GM23338 (cell line): ENCODE data around the gene DNAI1. TPM values are rescaled to one million over a fixed set of nuclear protein-coding genes. Genes with fewer than 3 reads are reported as not detected.

Source experiments
- ATAC-seq: fragments of 200-7000 bp; cut with Tn5 transposase; 3 replicates; pipeline ENCODE4 v1.9.1; 2020
- DNase-seq: peaks from one replicate; pipeline ENCODE4 v3.0.0-alpha.2; 2015; ENCODE audit warnings: low spot score
- H2AFZ ChIP-seq: fragments of 200-600 bp; sonication (generic); 2 replicates; pipeline ENCODE4 v1.8.0; 2016; ENCODE audit warnings: antibody characterized with exemption, mild to moderate bottlenecking, moderate library complexity
- H3F3A ChIP-seq: fragments of 200-600 bp; sonication (generic); replicated peaks from 2 replicates; pipeline ENCODE4 v1.8.0; 2017; ENCODE audit warnings: antibody characterized with exemption, mixed run types, low read depth
- H3K27ac ChIP-seq: fragments of 200-600 bp; sonication (generic); 2 replicates; pipeline ENCODE4 v1.6.1; 2016; ENCODE audit warnings: low read depth
- H3K27me3 ChIP-seq: fragments of 200-600 bp; sonication (generic); 2 replicates; pipeline ENCODE4 v1.8.0; 2016; ENCODE audit warnings: mild to moderate bottlenecking, mixed run types, moderate library complexity; ENCODE audit not compliant: insufficient read depth
- H3K36me3 ChIP-seq: fragments of 200-600 bp; sonication (generic); 2 replicates; pipeline ENCODE4 v1.8.0; 2016; ENCODE audit warnings: mild to moderate bottlenecking; ENCODE audit not compliant: insufficient read depth
- H3K4me1 ChIP-seq: fragments of 200-600 bp; sonication (generic); 2 replicates; pipeline ENCODE4 v1.8.0; 2016; ENCODE audit warnings: mild to moderate bottlenecking, moderate library complexity; ENCODE audit not compliant: insufficient read depth
- H3K4me2 ChIP-seq: fragments of 200-600 bp; sonication (generic); 2 replicates; pipeline ENCODE4 v1.7.1; 2017; ENCODE audit warnings: mixed run types
- H3K4me3 ChIP-seq: fragments of 200-600 bp; sonication (generic); 2 replicates; pipeline ENCODE4 v1.6.1; 2016; ENCODE audit warnings: mixed run types
- H3K79me2 ChIP-seq: fragments of 200-600 bp; sonication (generic); replicated peaks from 2 replicates; pipeline ENCODE4 v1.8.0; 2017; ENCODE audit warnings: mild to moderate bottlenecking; ENCODE audit not compliant: insufficient read depth
- H3K9me2 ChIP-seq: fragments of 200-600 bp; sonication (generic); 2 replicates; pipeline ENCODE4 v1.8.0; 2017; ENCODE audit not compliant: insufficient read depth
- H4K20me1 ChIP-seq: fragments of 200-600 bp; sonication (generic); replicated peaks from 2 replicates; pipeline ENCODE4 v1.8.0; 2017; ENCODE audit warnings: mild to moderate bottlenecking; ENCODE audit not compliant: insufficient read depth
- H3K27ac Mint-ChIP-seq: 2 replicates; pipeline ENCODE4 v1.8.0; 2020; ENCODE audit warnings: inconsistent platforms, mild to moderate bottlenecking, moderate library complexity, mixed read lengths
- H3K27me3 Mint-ChIP-seq: 3 replicates; pipeline ENCODE4 v1.8.0; 2022; ENCODE audit warnings: low read depth, mild to moderate bottlenecking, moderate library complexity, mixed read lengths, inconsistent platforms; ENCODE audit not compliant: insufficient read depth, poor library complexity
- H3K36me3 Mint-ChIP-seq: 3 replicates; pipeline ENCODE4 v1.8.0; 2021; ENCODE audit warnings: low read depth, mild to moderate bottlenecking, inconsistent platforms, moderate library complexity, mixed read lengths
- H3K4me1 Mint-ChIP-seq: 3 replicates; pipeline ENCODE4 v1.8.0; 2020; ENCODE audit warnings: mild to moderate bottlenecking, inconsistent platforms, mixed read lengths
- H3K4me3 Mint-ChIP-seq: 3 replicates; pipeline ENCODE4 v1.8.0; 2021; ENCODE audit warnings: moderate library complexity, mild to moderate bottlenecking, inconsistent platforms, mixed read lengths
- H3K9me3 Mint-ChIP-seq: 3 replicates; pipeline ENCODE4 v1.8.0; 2020; ENCODE audit warnings: moderate library complexity, mild to moderate bottlenecking, inconsistent platforms, mixed read lengths
- CREB1 ChIP-seq: fragments of 250-450 bp; sonication (Bioruptor Pico); IDR thresholded peaks from 2 replicates; pipeline ENCODE4 v1.5.0; 2020; ENCODE audit warnings: low read depth, mild to moderate bottlenecking, moderate library complexity
- EZH2 ChIP-seq: fragments of 200-600 bp; sonication (generic); IDR thresholded peaks from one replicate; pipeline ENCODE4 v1.8.0; 2017; ENCODE audit warnings: antibody characterized with exemption, mild to moderate bottlenecking, low read depth; ENCODE audit not compliant: unreplicated experiment
- EZH2phosphoT487 ChIP-seq: fragments of 200-600 bp; sonication (generic); IDR thresholded peaks from one replicate; pipeline ENCODE4 v1.8.1; 2018; ENCODE audit warnings: antibody characterized with exemption; ENCODE audit not compliant: unreplicated experiment
- JUNB ChIP-seq: IDR thresholded peaks from one replicate; pipeline ENCODE4 v1.6.1; 2016; ENCODE audit warnings: antibody characterized with exemption; ENCODE audit not compliant: unreplicated experiment
- NANOG ChIP-seq: IDR thresholded peaks from 2 replicates; pipeline ENCODE4 v1.6.1; 2016; ENCODE audit warnings: antibody characterized with exemption, borderline replicate concordance
- POLR2AphosphoS5 ChIP-seq: IDR thresholded peaks from 2 replicates; pipeline ENCODE4 v1.6.1; 2016; ENCODE audit warnings: antibody characterized with exemption, low read depth
- STAT1 ChIP-seq: IDR thresholded peaks from one replicate; pipeline ENCODE4 v1.6.1; 2016; ENCODE audit warnings: antibody characterized with exemption; ENCODE audit not compliant: unreplicated experiment
- ZNF114 ChIP-seq: fragments of 250-450 bp; sonication (Bioruptor Pico); IDR thresholded peaks from 2 replicates; pipeline ENCODE4 v1.5.0; 2020; ENCODE audit warnings: mild to moderate bottlenecking, moderate library complexity
- ZNF331 ChIP-seq: fragments of 250-450 bp; sonication (Bioruptor Pico); IDR thresholded peaks from 2 replicates; pipeline ENCODE4 v1.5.0; 2020; ENCODE audit warnings: low read depth, mild to moderate bottlenecking, moderate library complexity
- polyA plus RNA-seq: library from polyadenylated mRNA; unstranded; fragments of >200 nt; fragmentation: Nextera tagmentation; extraction: Ambion mirVana; gene quantifications from 2 replicates; pipeline ENCODE4 v1.2.1, GENCODE V29; 2016
- total RNA-seq: library from RNA; depleted of rRNA; stranded (reverse); fragments of >200 nt; shearing (Covaris generic); gene quantifications from 2 replicates; pipeline ENCODE4 v1.2.3, GENCODE V29; 2014
- TF ChIP-seq, protein P1 (sequence below): IDR thresholded peaks from 2 replicates; pipeline ENCODE4 v1.6.1; 2016; ENCODE audit warnings: antibody characterized with exemption
- TF ChIP-seq, protein P2 (sequence below): fragments of 250-450 bp; sonication (Bioruptor Pico); IDR thresholded peaks from 2 replicates; pipeline ENCODE4 v1.5.0; 2020; ENCODE audit warnings: mild to moderate bottlenecking, moderate library complexity
- TF ChIP-seq, protein P3 (sequence below), 2 experiments: fragments of 200-600 bp in 1 of 2; sonication (generic) in 1 of 2; conservative IDR thresholded peaks; 2 replicates each; pipeline versions ENCODE4 v1.5.1 to v1.6.1; 2016 to 2017; ENCODE audit warnings: antibody characterized with exemption in 2 of 2, low read depth in 2 of 2, mild to moderate bottlenecking in 2 of 2, moderate library complexity in 1 of 2
- TF ChIP-seq, protein P4 (sequence below): IDR thresholded peaks from one replicate; pipeline ENCODE4 v1.6.1; 2018; ENCODE audit warnings: antibody characterized with exemption; ENCODE audit not compliant: unreplicated experiment

Gene DNAI1
- total and polyA plus RNA-seq, 2 experiments from 2014 or later: 1.0 to 1.1 TPM

DNA sequence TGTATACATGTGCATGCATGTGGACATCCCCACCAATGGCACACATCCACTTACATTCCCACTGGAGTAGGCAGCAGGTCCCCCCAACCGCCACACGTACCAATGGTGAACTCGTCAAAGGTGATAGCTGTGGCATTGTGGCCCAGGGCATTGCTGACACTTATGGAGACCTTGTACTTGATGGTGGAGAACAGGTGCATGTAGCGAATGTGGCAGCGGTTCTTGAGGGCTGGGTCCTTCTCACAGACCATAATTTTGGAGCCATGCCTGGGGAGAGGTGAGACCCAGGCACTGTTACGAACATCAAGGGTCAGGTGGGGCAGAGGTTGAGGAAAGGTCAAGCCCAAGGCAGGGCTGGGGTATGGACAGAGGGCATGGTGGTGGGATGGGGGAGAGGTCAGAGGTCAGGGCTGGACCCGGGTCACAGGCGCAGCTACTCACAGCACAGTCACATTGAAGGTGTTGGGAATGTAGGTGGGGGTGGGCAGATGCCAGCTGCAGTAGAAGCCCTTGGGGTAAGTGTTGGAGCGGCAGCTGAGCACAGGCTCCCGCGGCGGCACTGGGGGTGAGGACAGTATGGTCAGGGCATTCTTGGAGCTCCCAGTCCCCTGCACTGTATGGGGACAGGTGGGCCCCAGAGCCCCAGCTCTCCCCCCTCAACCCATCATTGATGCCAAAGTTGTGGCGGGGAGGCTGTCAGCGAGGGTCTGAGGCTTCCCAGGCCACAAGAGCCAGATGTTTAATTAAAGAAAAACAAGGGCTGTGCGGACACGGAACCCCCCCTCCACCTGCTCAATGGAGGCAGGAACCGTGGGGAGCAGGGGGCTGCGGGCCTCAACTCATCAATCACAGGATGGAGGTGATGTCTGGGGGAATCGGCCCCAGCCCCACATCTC lies 99.1 kb downstream of the DNAI1 start:
- Mint-ChIP-seq H3K27ac (no peak overlapping the region), H3K4me3 (no peak overlapping the region), H3K27me3 (peaks cover 20% of the 10 kb centered on the region), H3K9me3 (no peaks in the 10 kb centered on the region), H3K36me3 (no peaks in the 10 kb centered on the region), H3K4me1 (peaks cover 42% of the 10 kb centered on the region)
- no peaks in the 10 kb centered on the region for H3F3A ChIP-seq
- H2AFZ ChIP-seq: no peak overlapping the region
- H4K20me1 ChIP-seq: no peaks in the 10 kb centered on the region
- H3K27me3 ChIP-seq: no peaks in the 10 kb centered on the region
- H3K79me2 ChIP-seq: no peaks in the 10 kb centered on the region
- no peak overlapping the region for H3K27ac ChIP-seq
- no peaks in the 10 kb centered on the region for H3K36me3 ChIP-seq
- ATAC-seq: no peak
- H3K4me3 ChIP-seq: no peak overlapping the region
- H3K4me2 ChIP-seq: no peak overlapping the region
- DNase-seq: no peak
- TF ChIP-seq, protein P1, sequence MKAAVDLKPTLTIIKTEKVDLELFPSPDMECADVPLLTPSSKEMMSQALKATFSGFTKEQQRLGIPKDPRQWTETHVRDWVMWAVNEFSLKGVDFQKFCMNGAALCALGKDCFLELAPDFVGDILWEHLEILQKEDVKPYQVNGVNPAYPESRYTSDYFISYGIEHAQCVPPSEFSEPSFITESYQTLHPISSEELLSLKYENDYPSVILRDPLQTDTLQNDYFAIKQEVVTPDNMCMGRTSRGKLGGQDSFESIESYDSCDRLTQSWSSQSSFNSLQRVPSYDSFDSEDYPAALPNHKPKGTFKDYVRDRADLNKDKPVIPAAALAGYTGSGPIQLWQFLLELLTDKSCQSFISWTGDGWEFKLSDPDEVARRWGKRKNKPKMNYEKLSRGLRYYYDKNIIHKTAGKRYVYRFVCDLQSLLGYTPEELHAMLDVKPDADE: no peak
- TF ChIP-seq, protein P2, sequence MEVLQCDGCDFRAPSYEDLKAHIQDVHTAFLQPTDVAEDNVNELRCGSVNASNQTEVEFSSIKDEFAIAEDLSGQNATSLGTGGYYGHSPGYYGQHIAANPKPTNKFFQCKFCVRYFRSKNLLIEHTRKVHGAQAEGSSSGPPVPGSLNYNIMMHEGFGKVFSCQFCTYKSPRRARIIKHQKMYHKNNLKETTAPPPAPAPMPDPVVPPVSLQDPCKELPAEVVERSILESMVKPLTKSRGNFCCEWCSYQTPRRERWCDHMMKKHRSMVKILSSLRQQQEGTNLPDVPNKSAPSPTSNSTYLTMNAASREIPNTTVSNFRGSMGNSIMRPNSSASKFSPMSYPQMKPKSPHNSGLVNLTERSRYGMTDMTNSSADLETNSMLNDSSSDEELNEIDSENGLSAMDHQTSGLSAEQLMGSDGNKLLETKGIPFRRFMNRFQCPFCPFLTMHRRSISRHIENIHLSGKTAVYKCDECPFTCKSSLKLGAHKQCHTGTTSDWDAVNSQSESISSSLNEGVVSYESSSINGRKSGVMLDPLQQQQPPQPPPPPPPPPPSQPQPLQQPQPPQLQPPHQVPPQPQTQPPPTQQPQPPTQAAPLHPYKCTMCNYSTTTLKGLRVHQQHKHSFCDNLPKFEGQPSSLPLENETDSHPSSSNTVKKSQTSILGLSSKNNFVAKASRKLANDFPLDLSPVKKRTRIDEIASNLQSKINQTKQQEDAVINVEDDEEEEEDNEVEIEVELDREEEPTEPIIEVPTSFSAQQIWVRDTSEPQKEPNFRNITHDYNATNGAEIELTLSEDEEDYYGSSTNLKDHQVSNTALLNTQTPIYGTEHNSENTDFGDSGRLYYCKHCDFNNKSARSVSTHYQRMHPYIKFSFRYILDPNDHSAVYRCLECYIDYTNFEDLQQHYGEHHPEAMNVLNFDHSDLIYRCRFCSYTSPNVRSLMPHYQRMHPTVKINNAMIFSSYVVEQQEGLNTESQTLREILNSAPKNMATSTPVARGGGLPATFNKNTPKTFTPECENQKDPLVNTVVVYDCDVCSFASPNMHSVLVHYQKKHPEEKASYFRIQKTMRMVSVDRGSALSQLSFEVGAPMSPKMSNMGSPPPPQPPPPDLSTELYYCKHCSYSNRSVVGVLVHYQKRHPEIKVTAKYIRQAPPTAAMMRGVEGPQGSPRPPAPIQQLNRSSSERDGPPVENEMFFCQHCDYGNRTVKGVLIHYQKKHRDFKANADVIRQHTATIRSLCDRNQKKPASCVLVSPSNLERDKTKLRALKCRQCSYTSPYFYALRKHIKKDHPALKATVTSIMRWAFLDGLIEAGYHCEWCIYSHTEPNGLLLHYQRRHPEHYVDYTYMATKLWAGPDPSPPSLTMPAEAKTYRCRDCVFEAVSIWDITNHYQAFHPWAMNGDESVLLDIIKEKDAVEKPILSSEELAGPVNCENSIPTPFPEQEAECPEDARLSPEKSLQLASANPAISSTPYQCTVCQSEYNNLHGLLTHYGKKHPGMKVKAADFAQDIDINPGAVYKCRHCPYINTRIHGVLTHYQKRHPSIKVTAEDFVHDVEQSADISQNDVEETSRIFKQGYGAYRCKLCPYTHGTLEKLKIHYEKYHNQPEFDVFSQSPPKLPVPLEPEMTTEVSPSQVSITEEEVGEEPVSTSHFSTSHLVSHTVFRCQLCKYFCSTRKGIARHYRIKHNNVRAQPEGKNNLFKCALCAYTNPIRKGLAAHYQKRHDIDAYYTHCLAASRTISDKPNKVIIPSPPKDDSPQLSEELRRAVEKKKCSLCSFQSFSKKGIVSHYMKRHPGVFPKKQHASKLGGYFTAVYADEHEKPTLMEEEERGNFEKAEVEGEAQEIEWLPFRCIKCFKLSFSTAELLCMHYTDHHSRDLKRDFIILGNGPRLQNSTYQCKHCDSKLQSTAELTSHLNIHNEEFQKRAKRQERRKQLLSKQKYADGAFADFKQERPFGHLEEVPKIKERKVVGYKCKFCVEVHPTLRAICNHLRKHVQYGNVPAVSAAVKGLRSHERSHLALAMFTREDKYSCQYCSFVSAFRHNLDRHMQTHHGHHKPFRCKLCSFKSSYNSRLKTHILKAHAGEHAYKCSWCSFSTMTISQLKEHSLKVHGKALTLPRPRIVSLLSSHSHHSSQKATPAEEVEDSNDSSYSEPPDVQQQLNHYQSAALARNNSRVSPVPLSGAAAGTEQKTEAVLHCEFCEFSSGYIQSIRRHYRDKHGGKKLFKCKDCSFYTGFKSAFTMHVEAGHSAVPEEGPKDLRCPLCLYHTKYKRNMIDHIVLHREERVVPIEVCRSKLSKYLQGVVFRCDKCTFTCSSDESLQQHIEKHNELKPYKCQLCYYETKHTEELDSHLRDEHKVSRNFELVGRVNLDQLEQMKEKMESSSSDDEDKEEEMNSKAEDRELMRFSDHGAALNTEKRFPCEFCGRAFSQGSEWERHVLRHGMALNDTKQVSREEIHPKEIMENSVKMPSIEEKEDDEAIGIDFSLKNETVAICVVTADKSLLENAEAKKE: no peak
- TF ChIP-seq JUNB: no peak
- TF ChIP-seq, protein P3, sequence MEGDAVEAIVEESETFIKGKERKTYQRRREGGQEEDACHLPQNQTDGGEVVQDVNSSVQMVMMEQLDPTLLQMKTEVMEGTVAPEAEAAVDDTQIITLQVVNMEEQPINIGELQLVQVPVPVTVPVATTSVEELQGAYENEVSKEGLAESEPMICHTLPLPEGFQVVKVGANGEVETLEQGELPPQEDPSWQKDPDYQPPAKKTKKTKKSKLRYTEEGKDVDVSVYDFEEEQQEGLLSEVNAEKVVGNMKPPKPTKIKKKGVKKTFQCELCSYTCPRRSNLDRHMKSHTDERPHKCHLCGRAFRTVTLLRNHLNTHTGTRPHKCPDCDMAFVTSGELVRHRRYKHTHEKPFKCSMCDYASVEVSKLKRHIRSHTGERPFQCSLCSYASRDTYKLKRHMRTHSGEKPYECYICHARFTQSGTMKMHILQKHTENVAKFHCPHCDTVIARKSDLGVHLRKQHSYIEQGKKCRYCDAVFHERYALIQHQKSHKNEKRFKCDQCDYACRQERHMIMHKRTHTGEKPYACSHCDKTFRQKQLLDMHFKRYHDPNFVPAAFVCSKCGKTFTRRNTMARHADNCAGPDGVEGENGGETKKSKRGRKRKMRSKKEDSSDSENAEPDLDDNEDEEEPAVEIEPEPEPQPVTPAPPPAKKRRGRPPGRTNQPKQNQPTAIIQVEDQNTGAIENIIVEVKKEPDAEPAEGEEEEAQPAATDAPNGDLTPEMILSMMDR (conservative IDR thresholded peaks at IDR 0.05; ENCODE audit: low read depth in 2 of 2): no peak
- no peak for TF ChIP-seq ZNF114
- no peak for TF ChIP-seq EZH2phosphoT487
- no peak for TF ChIP-seq STAT1
- TF ChIP-seq NANOG: no peak
- no peak for TF ChIP-seq ZNF331
- TF ChIP-seq CREB1 (CRISPR knock-in tag): no peak
- TF ChIP-seq, protein P4, sequence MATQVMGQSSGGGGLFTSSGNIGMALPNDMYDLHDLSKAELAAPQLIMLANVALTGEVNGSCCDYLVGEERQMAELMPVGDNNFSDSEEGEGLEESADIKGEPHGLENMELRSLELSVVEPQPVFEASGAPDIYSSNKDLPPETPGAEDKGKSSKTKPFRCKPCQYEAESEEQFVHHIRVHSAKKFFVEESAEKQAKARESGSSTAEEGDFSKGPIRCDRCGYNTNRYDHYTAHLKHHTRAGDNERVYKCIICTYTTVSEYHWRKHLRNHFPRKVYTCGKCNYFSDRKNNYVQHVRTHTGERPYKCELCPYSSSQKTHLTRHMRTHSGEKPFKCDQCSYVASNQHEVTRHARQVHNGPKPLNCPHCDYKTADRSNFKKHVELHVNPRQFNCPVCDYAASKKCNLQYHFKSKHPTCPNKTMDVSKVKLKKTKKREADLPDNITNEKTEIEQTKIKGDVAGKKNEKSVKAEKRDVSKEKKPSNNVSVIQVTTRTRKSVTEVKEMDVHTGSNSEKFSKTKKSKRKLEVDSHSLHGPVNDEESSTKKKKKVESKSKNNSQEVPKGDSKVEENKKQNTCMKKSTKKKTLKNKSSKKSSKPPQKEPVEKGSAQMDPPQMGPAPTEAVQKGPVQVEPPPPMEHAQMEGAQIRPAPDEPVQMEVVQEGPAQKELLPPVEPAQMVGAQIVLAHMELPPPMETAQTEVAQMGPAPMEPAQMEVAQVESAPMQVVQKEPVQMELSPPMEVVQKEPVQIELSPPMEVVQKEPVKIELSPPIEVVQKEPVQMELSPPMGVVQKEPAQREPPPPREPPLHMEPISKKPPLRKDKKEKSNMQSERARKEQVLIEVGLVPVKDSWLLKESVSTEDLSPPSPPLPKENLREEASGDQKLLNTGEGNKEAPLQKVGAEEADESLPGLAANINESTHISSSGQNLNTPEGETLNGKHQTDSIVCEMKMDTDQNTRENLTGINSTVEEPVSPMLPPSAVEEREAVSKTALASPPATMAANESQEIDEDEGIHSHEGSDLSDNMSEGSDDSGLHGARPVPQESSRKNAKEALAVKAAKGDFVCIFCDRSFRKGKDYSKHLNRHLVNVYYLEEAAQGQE: no peak
- TF ChIP-seq EZH2: no peak
- TF ChIP-seq POLR2AphosphoS5: no peak
- no peaks in the 10 kb centered on the region for H3K9me2 ChIP-seq
- peaks cover 29% of the 10 kb centered on the region for H3K4me1 ChIP-seq
